Calu3 (cell line): ENCODE data around the gene CAMKMT. TPM values are rescaled to one million over a fixed set of nuclear protein-coding genes. Genes with fewer than 3 reads are reported as not detected.

Experiments used
- BruUV-seq: library from RNA; stranded (reverse); fragments of 400-500 nt; replicated peaks from 2 replicates; lab custom pipeline; 2021; lab: Mats Ljungman, UMichigan
- CTCF ChIA-PET: fragments of 300-600 bp; sonication (Branson Sonifier 250); formaldehyde crosslinking; loops from one replicate; lab custom pipeline; 2022; ENCODE audit warnings: antibody characterized with exemption; lab: Charles Lee
- DNase-seq: peaks from one replicate; pipeline ENCODE4 v3.0.0; 2022
- H3K27ac Mint-ChIP-seq: one replicate; pipeline ENCODE4 v1.8.0; 2022; ENCODE audit warnings: mixed read lengths; ENCODE audit not compliant: unreplicated experiment
- H3K27me3 Mint-ChIP-seq: one replicate; pipeline ENCODE4 v1.8.0; 2022; ENCODE audit warnings: mixed read lengths; ENCODE audit not compliant: unreplicated experiment
- H3K36me3 Mint-ChIP-seq: one replicate; pipeline ENCODE4 v1.8.0; 2022; ENCODE audit warnings: mild to moderate bottlenecking, moderate library complexity, mixed read lengths; ENCODE audit not compliant: insufficient read depth, unreplicated experiment
- H3K4me1 Mint-ChIP-seq: one replicate; pipeline ENCODE4 v1.8.0; 2022; ENCODE audit warnings: mild to moderate bottlenecking, low read depth, mixed read lengths; ENCODE audit not compliant: unreplicated experiment
- H3K4me3 Mint-ChIP-seq: one replicate; pipeline ENCODE4 v1.8.0; 2022; ENCODE audit warnings: mild to moderate bottlenecking, low read depth, moderate library complexity, mixed read lengths; ENCODE audit not compliant: unreplicated experiment
- H3K9me3 Mint-ChIP-seq: one replicate; pipeline ENCODE4 v1.8.0; 2022; ENCODE audit warnings: low read depth, mixed read lengths; ENCODE audit not compliant: unreplicated experiment
- intact Hi-C: fragments of 100-400 bp; cut with micrococcal nuclease; formaldehyde crosslinking; loops from one replicate; pipeline ENCODE4 v1.10.0; 2022; ENCODE audit not compliant: unreplicated experiment
- total RNA-seq: library from RNA; stranded (reverse); gene quantifications from 2 replicates; pipeline ENCODE4 v1.2.3, GENCODE V29; 2022
- TF ChIP-seq, protein P1 (sequence below): fragments of 200-600 bp; IDR thresholded peaks from one replicate; pipeline ENCODE4 v1.8.0; 2022; ENCODE audit warnings: antibody characterized with exemption; ENCODE audit not compliant: unreplicated experiment

The CAMKMT gene
- total RNA-seq, 1 experiment from 2014 or later = 20.6 TPM

GRCh38 chr2:44801841-44802776, 440.4 kb downstream of the CAMKMT start:
- Mint-ChIP-seq H3K4me3 (peak overlapping the region; percentile 42), H3K27ac (no peak overlapping the region), H3K4me1 (peaks cover 8% of the 10 kb centered on the region), H3K36me3 (no peaks in the 10 kb centered on the region), H3K9me3 (no peaks in the 10 kb centered on the region), H3K27me3 (peaks cover 96% of the 10 kb centered on the region)
- TF ChIP-seq, protein P1, sequence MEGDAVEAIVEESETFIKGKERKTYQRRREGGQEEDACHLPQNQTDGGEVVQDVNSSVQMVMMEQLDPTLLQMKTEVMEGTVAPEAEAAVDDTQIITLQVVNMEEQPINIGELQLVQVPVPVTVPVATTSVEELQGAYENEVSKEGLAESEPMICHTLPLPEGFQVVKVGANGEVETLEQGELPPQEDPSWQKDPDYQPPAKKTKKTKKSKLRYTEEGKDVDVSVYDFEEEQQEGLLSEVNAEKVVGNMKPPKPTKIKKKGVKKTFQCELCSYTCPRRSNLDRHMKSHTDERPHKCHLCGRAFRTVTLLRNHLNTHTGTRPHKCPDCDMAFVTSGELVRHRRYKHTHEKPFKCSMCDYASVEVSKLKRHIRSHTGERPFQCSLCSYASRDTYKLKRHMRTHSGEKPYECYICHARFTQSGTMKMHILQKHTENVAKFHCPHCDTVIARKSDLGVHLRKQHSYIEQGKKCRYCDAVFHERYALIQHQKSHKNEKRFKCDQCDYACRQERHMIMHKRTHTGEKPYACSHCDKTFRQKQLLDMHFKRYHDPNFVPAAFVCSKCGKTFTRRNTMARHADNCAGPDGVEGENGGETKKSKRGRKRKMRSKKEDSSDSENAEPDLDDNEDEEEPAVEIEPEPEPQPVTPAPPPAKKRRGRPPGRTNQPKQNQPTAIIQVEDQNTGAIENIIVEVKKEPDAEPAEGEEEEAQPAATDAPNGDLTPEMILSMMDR = no peak
- no TSS peak for BruUV-seq
- intact Hi-C loops = no loop called here
- no peak for DNase-seq
- CTCF ChIA-PET = no interaction called here

GRCh38 chr2:44802777-44803424, 441.2 kb downstream of the CAMKMT start:
- TF ChIP-seq, protein P1 = no peak
- H3K36me3 Mint-ChIP-seq = no peaks in the 10 kb centered on the region
- H3K4me1 Mint-ChIP-seq = peaks cover 8% of the 10 kb centered on the region
- H3K27me3 Mint-ChIP-seq = peaks cover 100% of the 10 kb centered on the region
- CTCF ChIA-PET = no interaction called here
- no TSS peak for BruUV-seq
- no peaks in the 10 kb centered on the region for H3K9me3 Mint-ChIP-seq
- DNase-seq = no peak
- no peak overlapping the region for H3K27ac Mint-ChIP-seq
- H3K4me3 Mint-ChIP-seq = peak overlapping the region; percentile 42
- intact Hi-C loops = no loop called here

- H3K4me1 Mint-ChIP-seq = peaks cover 8% of the 10 kb centered on the region
- peaks cover 95% of the 10 kb centered on the region for H3K27me3 Mint-ChIP-seq
- H3K9me3 Mint-ChIP-seq = no peaks in the 10 kb centered on the region
- CTCF ChIA-PET = interaction anchor here (1.0 kb wide), 1 partner anchor 29 kb away, joined by 3 read pairs; no protein-coding TSS in a partner anchor
- H3K36me3 Mint-ChIP-seq = no peaks in the 10 kb centered on the region
- H3K27ac Mint-ChIP-seq = no peak overlapping the region
- TF ChIP-seq, protein P1 = no peak
- intact Hi-C loops = no loop called here
- no TSS peak for BruUV-seq
- no peak for DNase-seq
- H3K4me3 Mint-ChIP-seq = no peak overlapping the region
These were observed 442.9 kb downstream of the CAMKMT start for GRCh38 chr2:44804406-44805265.
